T-helper 1 cell treated with Interleukin-12 subunit alpha and Interleukin-12 subunit beta and Interleukin-4 antibody, amounts not matched to agents 30 ng/mL and 1 ng/mL, for 36 hours (primary cell): ENCODE data around the gene RNF2. TPM values are rescaled to one million over a fixed set of nuclear protein-coding genes. Genes with fewer than 3 reads are reported as not detected.
"Not testable (repeated sequence)": the region's sequence is repeated elsewhere in the genome, so short reads cannot be mapped to it uniquely, and the experiment has no call there.

ENCODE experiments used
- intact Hi-C: fragments of 100-400 bp; cut with micrococcal nuclease; formaldehyde crosslinking; loops from one replicate; pipeline ENCODE4 v1.15.1; 2024
- total RNA-seq: library from RNA; stranded (reverse); gene quantifications from 2 replicates; pipeline ENCODE4 v1.2.3, GENCODE V29; 2022

The RNF2 gene
- total RNA-seq: 16.9 and 18.3 TPM in 2 replicates

DNA sequence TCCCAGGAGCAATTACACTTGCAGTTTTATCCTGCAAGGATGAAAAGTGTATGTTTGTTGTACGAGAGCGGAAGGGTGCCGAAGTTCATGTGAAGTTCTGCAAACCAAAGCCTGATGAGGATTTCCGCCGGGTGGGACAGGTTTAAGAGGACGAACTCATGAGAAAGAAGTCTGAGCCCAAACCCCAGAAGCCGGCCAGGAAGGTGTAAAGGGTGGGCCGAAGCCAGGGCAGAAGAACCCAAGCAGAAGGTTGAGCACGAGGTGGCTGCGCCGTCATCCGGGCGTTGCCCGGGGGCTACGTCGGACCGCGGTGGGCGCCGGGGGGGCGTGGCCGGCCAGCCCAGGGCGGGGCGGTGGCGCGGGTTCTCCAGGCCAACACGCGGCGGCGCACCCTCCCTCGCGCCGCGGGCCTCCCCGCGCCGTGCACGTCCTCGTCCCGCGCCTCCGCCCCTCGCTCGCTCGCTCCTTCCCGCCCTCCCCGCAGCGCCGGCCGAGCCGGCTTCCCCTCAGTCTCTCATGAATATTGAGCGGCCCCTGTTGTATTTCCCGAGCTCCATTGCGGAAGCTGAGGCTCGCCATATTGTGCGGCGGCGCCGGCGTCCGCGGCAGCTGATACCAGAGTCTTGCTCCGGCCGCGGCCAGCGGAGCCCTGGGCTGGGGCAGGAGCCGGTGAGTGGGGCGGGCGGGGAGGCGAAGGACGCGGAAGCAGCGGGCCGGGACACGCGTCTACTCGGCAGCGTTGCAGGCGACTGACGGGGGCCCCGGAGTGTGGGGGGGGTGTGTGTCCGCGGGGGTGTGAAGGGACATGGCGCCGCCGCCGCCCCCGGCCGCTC is at the start of gene RNF2:
Gene RNF2 (plus strand): TSS at position 578 of the 833 bp plus-strand sequence. CDS start 41,996 bp downstream, outside the sequence.
- intact Hi-C loops: loop anchor here (1.0 to 10.0 kb wide), 12 partner anchors 70 to 1330 kb away; partner anchors contain the start of genes C1orf21, IVNS1ABP, ODR4 and SWT1

- intact Hi-C loops: not testable (repeated sequence)
Observed at GRCh38 chr1:184999974-185000373, 45.4 kb upstream of the RNF2 start.

DNA sequence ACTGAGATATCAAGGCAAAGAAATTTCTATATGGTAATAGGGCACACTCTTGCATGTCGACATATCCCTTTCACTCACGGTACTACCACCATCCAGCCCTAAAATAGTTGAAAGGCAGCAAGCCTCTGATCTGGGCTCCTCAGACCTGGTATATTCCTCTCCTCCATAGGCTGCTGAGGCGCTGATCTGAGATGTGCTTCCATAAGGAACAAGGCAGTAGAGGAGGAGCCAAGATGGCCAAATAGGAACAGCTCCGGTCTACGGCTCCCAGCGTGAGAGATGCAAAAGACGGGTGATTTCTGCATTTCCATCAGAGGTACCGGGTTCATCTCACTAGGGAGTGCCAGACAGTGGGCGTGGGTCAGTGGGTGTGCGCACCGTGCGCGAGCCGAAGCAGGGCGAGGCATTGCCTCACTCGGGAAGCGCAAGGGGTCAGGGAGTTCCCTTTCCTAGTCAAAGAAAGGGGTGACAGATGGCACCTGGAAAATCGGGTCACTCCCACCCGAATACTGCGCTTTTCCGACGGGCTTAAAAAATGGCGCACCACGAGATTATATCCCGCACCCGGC is 44.0 kb upstream of the RNF2 start:
- intact Hi-C loops: not testable (repeated sequence)

DNA sequence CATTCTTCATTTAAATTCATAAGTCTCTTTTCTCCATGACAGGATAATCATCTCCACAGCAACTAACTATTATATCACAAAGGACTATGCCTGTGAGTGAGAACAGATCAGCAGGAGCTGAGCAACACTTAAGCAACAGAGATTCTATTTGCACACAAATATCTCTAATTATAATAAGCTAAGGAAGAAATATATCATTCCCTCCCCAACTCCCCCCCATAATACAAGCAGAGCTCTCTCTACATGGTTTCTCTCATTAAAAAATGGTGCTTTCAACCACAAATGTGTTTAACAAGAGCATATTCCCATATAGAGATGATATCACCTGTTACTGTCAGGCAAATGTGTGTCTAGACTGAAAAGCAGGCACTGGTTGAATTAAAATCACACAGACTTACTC is 36.5 kb upstream of the RNF2 start:
- intact Hi-C loops: no loop called here

DNA sequence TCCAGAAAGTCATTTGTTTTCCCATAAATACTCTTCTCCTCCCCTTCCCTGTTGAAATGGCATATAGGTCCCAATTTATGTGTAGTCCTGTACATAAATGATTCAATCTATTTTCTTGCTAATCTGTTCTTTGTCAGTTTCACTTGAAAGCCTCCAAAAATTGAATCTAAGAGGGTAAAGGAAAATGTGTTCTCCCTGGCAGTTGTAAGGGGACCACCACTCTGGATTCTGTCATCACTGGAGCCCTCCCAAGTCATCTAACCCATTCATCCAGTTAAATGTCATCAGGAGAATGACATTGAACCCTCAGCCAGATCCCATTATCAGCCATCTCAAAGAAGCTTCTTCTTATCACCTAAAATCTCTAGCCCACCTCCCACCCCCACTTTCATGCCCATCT is 35.0 kb upstream of the RNF2 start:
- intact Hi-C loops: no loop called here

GRCh38 chr1:185014941-185015340 is 30.4 kb upstream of the RNF2 start:
- intact Hi-C loops: no loop called here

- intact Hi-C loops: no loop called here
Observed at GRCh38 chr1:185015631-185016030, 29.7 kb upstream of the RNF2 start.

- intact Hi-C loops: no loop called here
Observed at GRCh38 chr1:185016880-185017279, 28.5 kb upstream of the RNF2 start.

GRCh38 chr1:185017338-185017737 is 28.0 kb upstream of the RNF2 start:
- intact Hi-C loops: no loop called here

- intact Hi-C loops: no loop called here
Observed at GRCh38 chr1:185017966-185018365, 27.4 kb upstream of the RNF2 start.

DNA sequence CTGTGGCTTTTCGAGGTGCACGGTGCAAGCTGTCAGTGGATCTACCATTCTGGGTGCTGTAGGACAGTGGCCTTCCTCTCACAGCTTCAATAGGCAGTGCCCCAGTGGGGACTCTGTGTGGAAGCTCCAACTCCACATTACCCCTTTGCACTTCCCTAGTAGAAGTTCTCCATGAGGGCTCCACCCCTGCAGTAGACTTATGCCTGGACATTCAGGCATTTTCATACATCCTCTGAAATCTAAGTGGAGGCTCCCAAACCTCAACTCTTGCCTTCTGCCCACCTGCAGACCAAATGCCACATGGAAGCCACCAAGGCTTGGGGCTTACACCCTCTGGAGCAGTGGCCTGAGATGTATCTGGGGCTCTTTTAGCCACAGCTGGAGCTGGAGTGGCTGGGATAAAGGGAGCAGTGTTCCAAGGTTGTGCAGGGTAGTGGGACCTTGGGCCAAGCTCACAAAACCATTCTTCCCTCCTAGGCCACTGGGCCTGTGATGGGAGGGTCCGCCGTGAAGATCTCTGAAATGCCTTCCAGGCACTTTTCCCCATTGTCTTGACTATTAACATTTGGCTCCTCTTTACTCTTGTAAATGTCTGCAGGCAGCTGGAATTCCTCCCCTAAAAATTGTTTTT is 18.0 kb upstream of the RNF2 start:
- intact Hi-C loops: no loop called here

- intact Hi-C loops: no loop called here
Observed at GRCh38 chr1:185033686-185034085, 11.7 kb upstream of the RNF2 start.

- intact Hi-C loops: loop anchor here (5.0 kb wide), 1 partner anchor 252 kb away; no protein-coding TSS in a partner anchor
Observed at GRCh38 chr1:185035258-185035657, 10.1 kb upstream of the RNF2 start.

- intact Hi-C loops: loop anchor here (5.0 kb wide), 1 partner anchor 248 kb away; no protein-coding TSS in a partner anchor
Observed at GRCh38 chr1:185038813-185039376, 6.5 kb upstream of the RNF2 start.

DNA sequence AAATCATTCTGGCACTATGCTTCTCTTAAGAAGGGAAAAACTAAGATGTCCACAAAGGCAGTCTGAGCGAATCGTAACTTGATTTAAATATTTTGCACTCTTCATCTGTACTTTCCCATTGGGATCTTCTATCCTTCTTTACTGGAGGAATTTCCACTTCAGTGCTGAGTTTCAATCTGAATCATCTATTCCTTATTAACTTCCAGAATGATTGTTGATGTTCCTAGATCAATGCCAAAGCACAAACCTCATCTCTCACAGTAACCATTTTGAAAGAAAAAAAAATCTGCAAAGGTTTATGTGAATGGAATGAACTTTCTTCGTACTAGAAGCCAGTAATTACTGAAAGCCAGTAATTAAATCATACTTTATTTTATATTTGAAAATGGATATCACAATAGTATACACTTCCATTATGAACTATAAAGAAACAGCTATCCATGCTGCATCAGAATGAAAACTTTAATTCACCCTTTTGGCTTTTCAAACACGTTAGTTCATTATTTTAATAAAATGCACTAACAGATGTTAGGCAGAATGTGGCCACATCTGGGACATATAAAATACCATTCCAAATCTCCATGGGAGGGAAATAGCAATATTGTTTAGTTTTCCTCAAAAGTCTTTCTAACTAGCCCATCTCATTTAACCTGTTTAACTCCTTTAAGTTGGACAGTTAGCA is 5.5 kb upstream of the RNF2 start:
- intact Hi-C loops: loop anchor here (5.0 to 10.0 kb wide), 4 partner anchors 247 to 1265 kb away; partner anchors contain the start of gene TSEN15

GRCh38 chr1:185040408-185040735 is 5.0 kb upstream of the RNF2 start:
- intact Hi-C loops: loop anchor here (10.0 kb wide), 3 partner anchors 384 to 1264 kb away; partner anchors contain the start of gene TSEN15

- intact Hi-C loops: loop anchor here (10.0 kb wide), 3 partner anchors 383 to 1263 kb away; partner anchors contain the start of gene TSEN15
Observed at GRCh38 chr1:185041742-185042141, 3.6 kb upstream of the RNF2 start.

GRCh38 chr1:185042737-185043136 is 2.6 kb upstream of the RNF2 start:
- intact Hi-C loops: loop anchor here (1.0 to 10.0 kb wide), 4 partner anchors 175 to 1262 kb away; partner anchors contain the start of gene TSEN15

GRCh38 chr1:185044387-185044786 is 971 bp upstream of the RNF2 start:
- intact Hi-C loops: loop anchor here (2.0 to 10.0 kb wide), 6 partner anchors 126 to 1260 kb away; partner anchors contain the start of genes C1orf21, IVNS1ABP and TSEN15

DNA sequence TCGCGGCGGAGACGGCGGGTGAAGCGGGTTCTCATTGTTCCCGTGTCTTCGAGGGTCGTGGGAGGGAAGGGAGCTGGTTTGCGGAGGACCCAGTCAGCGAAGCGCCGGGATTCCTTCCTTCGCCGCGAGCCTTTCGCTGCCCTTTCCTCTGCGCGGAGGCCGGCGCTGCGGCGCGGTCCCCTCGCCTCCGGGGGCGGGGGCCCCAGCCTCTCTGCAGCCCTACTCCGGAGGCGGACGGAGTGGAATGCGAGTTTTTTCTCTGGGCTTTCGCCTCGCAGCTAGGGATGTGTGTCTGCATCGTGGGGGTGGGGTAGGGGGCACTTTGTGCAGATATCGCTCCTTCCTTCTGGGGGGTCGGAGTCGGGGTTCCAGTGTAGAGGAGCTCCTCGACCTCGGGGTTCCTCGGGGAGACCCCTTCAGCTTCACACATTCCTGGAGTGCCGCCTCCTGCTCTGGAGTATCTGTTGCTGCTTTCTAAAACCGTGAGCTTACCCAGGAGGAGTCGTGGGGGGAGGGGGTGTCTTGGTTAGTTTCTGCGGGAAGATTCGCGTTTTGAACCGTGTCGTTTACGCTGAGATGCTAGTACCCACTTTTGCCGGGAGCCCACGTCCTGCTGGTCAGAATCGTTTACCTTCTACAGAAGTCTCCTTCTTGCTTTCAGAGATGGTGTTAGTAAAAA is 595 bp downstream of the RNF2 start:
- intact Hi-C loops: loop anchor here (1.0 to 10.0 kb wide), 13 partner anchors 71 to 1329 kb away; partner anchors contain the start of genes C1orf21, IVNS1ABP, ODR4 and SWT1
